AG09319 (cell line): ENCODE measurements around the gene PGLYRP3.

Experiments used
- DNase-seq: peaks from one replicate; pipeline ENCODE4 v3.0.0-alpha.2; 2010; ENCODE audit warnings: low read depth; ENCODE audit errors: extremely low read depth
- TF ChIP-seq, protein P1 (sequence below): IDR thresholded peaks from 2 replicates; pipeline ENCODE4 v1.5.1; 2011; ENCODE audit warnings: low read depth, mild to moderate bottlenecking, inconsistent platforms, low read length, moderate library complexity

The PGLYRP3 gene

DNA sequence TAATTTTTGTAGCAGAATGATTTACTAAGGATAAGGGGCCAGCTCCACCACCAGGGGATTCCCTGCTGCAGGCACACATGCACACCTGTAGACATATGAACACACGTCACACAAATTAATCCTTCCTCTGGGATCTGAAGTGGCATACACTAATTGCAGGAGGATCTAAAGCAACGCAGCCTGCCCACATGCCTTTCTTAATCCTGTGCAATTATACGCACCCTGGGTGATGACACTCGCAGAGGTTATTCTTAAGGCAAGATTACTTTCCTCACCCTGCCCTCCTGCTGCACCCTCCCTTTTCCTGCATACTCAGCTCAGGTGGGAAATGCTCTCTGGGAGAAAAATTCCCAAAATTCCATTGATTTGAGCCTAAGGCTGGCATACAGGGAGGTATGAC is 60.8 kb downstream of the PGLYRP3 start:
- TF ChIP-seq, protein P1, sequence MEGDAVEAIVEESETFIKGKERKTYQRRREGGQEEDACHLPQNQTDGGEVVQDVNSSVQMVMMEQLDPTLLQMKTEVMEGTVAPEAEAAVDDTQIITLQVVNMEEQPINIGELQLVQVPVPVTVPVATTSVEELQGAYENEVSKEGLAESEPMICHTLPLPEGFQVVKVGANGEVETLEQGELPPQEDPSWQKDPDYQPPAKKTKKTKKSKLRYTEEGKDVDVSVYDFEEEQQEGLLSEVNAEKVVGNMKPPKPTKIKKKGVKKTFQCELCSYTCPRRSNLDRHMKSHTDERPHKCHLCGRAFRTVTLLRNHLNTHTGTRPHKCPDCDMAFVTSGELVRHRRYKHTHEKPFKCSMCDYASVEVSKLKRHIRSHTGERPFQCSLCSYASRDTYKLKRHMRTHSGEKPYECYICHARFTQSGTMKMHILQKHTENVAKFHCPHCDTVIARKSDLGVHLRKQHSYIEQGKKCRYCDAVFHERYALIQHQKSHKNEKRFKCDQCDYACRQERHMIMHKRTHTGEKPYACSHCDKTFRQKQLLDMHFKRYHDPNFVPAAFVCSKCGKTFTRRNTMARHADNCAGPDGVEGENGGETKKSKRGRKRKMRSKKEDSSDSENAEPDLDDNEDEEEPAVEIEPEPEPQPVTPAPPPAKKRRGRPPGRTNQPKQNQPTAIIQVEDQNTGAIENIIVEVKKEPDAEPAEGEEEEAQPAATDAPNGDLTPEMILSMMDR, result no peak
- no peak for DNase-seq

GRCh38 chr1:153251562-153251961 is 61.2 kb downstream of the PGLYRP3 start:
- no peak for DNase-seq
- TF ChIP-seq, protein P1, result no peak

DNA sequence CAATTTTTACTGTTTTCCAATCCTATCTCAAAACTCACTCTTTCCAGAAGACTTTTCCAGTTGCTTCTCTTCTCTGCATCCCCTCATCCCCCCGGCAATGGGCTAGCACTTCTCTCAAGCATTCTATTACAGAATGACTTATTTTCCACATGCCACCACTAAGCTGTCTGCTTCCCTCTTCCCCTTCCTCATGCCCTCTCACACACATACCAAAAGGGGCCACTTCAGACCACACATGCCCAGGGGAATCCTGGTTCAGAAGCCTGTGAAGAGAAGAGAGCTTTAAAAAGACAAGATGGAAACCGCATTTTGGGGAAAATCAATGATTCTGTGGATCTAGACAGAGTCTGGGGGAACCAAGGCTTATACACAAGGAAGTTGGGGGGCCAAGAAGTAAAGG is 61.7 kb downstream of the PGLYRP3 start:
- TF ChIP-seq, protein P1, result no peak

GRCh38 chr1:153250166-153250565 is 62.6 kb downstream of the PGLYRP3 start:
- TF ChIP-seq, protein P1, result no peak

More for the DNA sequence above, 61.7 kb downstream of the PGLYRP3 start:
- DNase-seq, result no peak

DNA sequence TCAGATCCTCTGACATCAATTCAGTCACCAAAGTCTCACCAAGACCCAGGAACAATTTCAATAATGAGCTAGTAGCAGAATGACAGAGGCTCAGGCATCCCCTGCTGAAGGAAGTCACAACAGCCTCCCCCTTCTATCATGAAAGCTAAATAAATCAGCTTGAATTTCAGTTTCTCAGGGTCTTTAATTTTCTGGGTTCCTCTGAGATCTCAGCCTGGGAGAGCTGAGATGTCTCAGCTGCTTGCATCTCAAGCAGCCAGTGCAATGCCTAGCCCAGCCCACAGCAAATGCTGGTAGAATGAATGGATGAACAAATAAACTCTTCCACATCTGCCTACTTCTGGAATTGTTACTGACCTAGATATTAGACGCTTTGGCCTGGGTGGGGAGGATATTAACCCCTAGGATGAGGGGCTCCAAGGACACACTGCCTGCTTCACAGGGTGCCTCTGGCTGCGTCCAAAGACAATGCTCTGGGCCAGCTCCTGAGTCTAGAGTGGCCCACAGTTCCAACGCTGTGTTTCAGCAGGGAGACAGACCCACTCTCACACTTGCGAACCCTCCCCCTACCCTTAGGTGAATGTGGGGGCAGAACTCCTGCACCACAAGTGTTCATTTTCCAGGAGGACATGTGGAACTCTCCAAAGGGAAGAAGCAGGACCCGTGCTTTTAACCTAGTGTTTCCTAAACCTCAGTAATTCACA is 64.4 kb downstream of the PGLYRP3 start:
- DNase-seq, result no peak
- TF ChIP-seq, protein P1, result no peak

More at GRCh38 chr1:153250166-153250565, 62.6 kb downstream of the PGLYRP3 start:
- DNase-seq, result no peak
